Naive thymus-derived CD4-positive, alpha-beta T cell (primary cell): Measurements from ENCODE around the gene TSPYL4. TPM values are rescaled to one million over a fixed set of nuclear protein-coding genes. Genes with fewer than 3 reads are reported as not detected.

Experiments
- ATAC-seq: fragments of 150-1000 bp; cut with Tn5 transposase; 2 replicates; pipeline ENCODE4 v1.10.0; 2021; ENCODE audit warnings: mild to moderate bottlenecking, moderate library complexity
- CTCF ChIA-PET: fragments of 350-600 bp; sonication (Branson Sonifier 250); formaldehyde crosslinking; loops from one replicate; lab custom pipeline; 2021; ENCODE audit warnings: antibody characterized with exemption; lab: Charles Lee
- POLR2A ChIA-PET: fragments of 350-600 bp; sonication (Branson Sonifier 250); formaldehyde crosslinking; loops from one replicate; lab custom pipeline; 2021; ENCODE audit warnings: antibody characterized with exemption, inconsistent platforms; lab: Charles Lee
- DNase-seq, 9 donors: peaks; one replicate each; pipeline versions ENCODE4 v3.0.0 to v3.0.0-alpha.2; 2020 to 2022; ENCODE audit warnings: mixed read lengths in 1 of 9
- H3K27ac ChIP-seq: one replicate; pipeline ENCODE4 v1.7.0; 2013; ENCODE audit warnings: mild to moderate bottlenecking, low read depth, low read length, moderate library complexity
- H3K27me3 ChIP-seq, 2 donors: one replicate each; pipeline ENCODE4 v1.7.0; 2013; ENCODE audit warnings: low read length in 2 of 2, mild to moderate bottlenecking in 2 of 2, moderate library complexity in 2 of 2; ENCODE audit not compliant: control insufficient read depth in 2 of 2, insufficient read depth in 2 of 2
- H3K36me3 ChIP-seq, 3 experiments: 1 replicate in 2 of 3; 2 replicates in 1 of 3; pipeline ENCODE4 v1.7.0; 2013; ENCODE audit warnings: low read length in 3 of 3, mild to moderate bottlenecking in 3 of 3, moderate library complexity in 1 of 3; ENCODE audit not compliant: insufficient read depth in 3 of 3, control insufficient read depth in 2 of 3
- H3K4me1 ChIP-seq, 2 donors: one replicate each; pipeline ENCODE4 v1.7.0; 2013; ENCODE audit warnings: low read length in 2 of 2, mild to moderate bottlenecking in 2 of 2, moderate library complexity in 1 of 2; ENCODE audit not compliant: control insufficient read depth in 2 of 2, insufficient read depth in 2 of 2
- H3K4me3 ChIP-seq: 2 replicates; pipeline ENCODE4 v1.7.0; 2013; ENCODE audit warnings: mild to moderate bottlenecking, low read length
- H3K9me3 ChIP-seq, 3 experiments: 1 replicate in 2 of 3; 2 replicates in 1 of 3; pipeline ENCODE4 v1.7.0; 2013; ENCODE audit warnings: low read length in 3 of 3; ENCODE audit not compliant: control insufficient read depth in 2 of 3
- H3K27ac Mint-ChIP-seq, 9 donors: one replicate each; pipeline ENCODE4 v1.8.0; 2020 to 2022; ENCODE audit warnings: mixed read lengths in 9 of 9, mild to moderate bottlenecking in 8 of 9, moderate library complexity in 5 of 9, inconsistent platforms in 2 of 9
- H3K27me3 Mint-ChIP-seq, 5 donors: one replicate each; pipeline ENCODE4 v1.8.0; 2021 to 2022; ENCODE audit warnings: mixed read lengths in 5 of 5, mild to moderate bottlenecking in 1 of 5
- H3K36me3 Mint-ChIP-seq, 5 donors: one replicate each; pipeline ENCODE4 v1.8.0; 2020 to 2022; ENCODE audit warnings: mixed read lengths in 5 of 5, mild to moderate bottlenecking in 3 of 5, inconsistent platforms in 1 of 5
- H3K4me1 Mint-ChIP-seq, 7 donors: one replicate each; pipeline ENCODE4 v1.8.0; 2020 to 2022; ENCODE audit warnings: mixed read lengths in 7 of 7, mild to moderate bottlenecking in 3 of 7, inconsistent platforms in 1 of 7
- H3K4me3 Mint-ChIP-seq, 10 donors: one replicate each; pipeline ENCODE4 v1.8.0; 2020 to 2022; ENCODE audit warnings: mild to moderate bottlenecking in 10 of 10, mixed read lengths in 10 of 10, moderate library complexity in 6 of 10, inconsistent platforms in 2 of 10
- H3K9me3 Mint-ChIP-seq, 11 donors: one replicate each; pipeline ENCODE4 v1.8.0; 2020 to 2022; ENCODE audit warnings: mixed read lengths in 11 of 11, mild to moderate bottlenecking in 4 of 11, inconsistent platforms in 1 of 11, moderate library complexity in 1 of 11
- intact Hi-C, 2 donors: fragments of 100-400 bp; cut with micrococcal nuclease; formaldehyde crosslinking; loops; one replicate each; pipeline ENCODE4 v1.15.1; 2023
- polyA plus RNA-seq, 2 donors: library from polyadenylated mRNA; unstranded; fragments of 300-500 nt; fragmentation: Illumina TruSeq; gene quantifications; one replicate each; pipeline ENCODE4 v1.2.3, GENCODE V29; 2021
- total RNA-seq, 6 experiments: library from RNA in 5 of 6; stranded (reverse) in 5 of 6; gene quantifications; 1 replicate in 5 of 6; 2 replicates in 1 of 6; pipeline ENCODE4 v1.2.3 and lab custom pipeline; 2021 to 2026

TSPYL4 gene
- total and polyA plus RNA-seq, 7 experiments from 2014 or later: 9.7 to 58.2 (median 21.5) TPM

GRCh38 chr6:116248577-116248976, 5.3 kb downstream of the TSPYL4 start:
- Mint-ChIP-seq H3K27me3 (no peaks in the 10 kb centered on the region), H3K4me3 (peak overlapping the region in 1 of 10 donors; percentile 23), H3K9me3 (peaks cover 0 to 4% (median 0%) of the 10 kb centered on the region in 11 donors), H3K27ac (peak overlapping the region in 7 of 9 donors; percentile 9 to 48 (median 18)), H3K4me1 (peaks cover 10 to 45% (median 27%) of the 10 kb centered on the region in 7 donors), H3K36me3 (peaks cover 0 to 11% (median 4%) of the 10 kb centered on the region in 5 donors)
- ChIA-PET CTCF (no interaction called here), POLR2A (interaction anchor here (0.6 kb wide), 1 partner anchor 214 kb away, joined by 3 read pairs; no protein-coding TSS in a partner anchor)
- Histone ChIP-seq H3K4me3 (no peak overlapping the region), H3K27me3 (no peaks in the 10 kb centered on the region), H3K36me3 (no peaks in the 10 kb centered on the region), H3K9me3 (no peaks in the 10 kb centered on the region), H3K27ac (no peak overlapping the region), H3K4me1 (peaks cover 27 to 28% of the 10 kb centered on the region in 2 donors)
- intact Hi-C loops: no loop called here
- ATAC-seq (no peak), DNase-seq (no peak)

- Mint-ChIP-seq H3K27ac (peak overlapping the region in 3 of 9 donors; percentile 19 to 67 (median 64)), H3K27me3 (no peaks in the 10 kb centered on the region), H3K4me1 (peaks cover 10 to 41% (median 23%) of the 10 kb centered on the region in 7 donors), H3K4me3 (no peak overlapping the region), H3K36me3 (peaks cover 0 to 9% (median 4%) of the 10 kb centered on the region in 5 donors), H3K9me3 (peaks cover 0 to 4% (median 0%) of the 10 kb centered on the region in 11 donors)
- Histone ChIP-seq H3K27me3 (no peaks in the 10 kb centered on the region), H3K4me1 (peaks cover 17 to 19% of the 10 kb centered on the region in 2 donors), H3K27ac (no peak overlapping the region), H3K4me3 (no peak overlapping the region), H3K9me3 (no peaks in the 10 kb centered on the region), H3K36me3 (no peaks in the 10 kb centered on the region)
- ATAC-seq: no peak
- intact Hi-C loops: no loop called here
- DNase-seq: no peak
- CTCF ChIA-PET: interaction anchor here (1.0 kb wide), 1 partner anchor 22 kb away, joined by 4 read pairs; no protein-coding TSS in a partner anchor
- POLR2A ChIA-PET: interaction anchor here (0.7 to 1.2 kb wide), 2 partner anchors 23 to 32 kb away, joined by 3 to 4 read pairs; partner anchors contain the start of gene TSPYL1
These were observed 6.6 kb downstream of the TSPYL4 start for GRCh38 chr6:116247285-116247684.

- Histone ChIP-seq H3K4me3 (no peak overlapping the region), H3K9me3 (no peaks in the 10 kb centered on the region), H3K36me3 (no peaks in the 10 kb centered on the region), H3K4me1 (peaks cover 6 to 8% of the 10 kb centered on the region in 2 donors), H3K27ac (no peak overlapping the region), H3K27me3 (no peaks in the 10 kb centered on the region)
- Mint-ChIP-seq H3K27ac (peak overlapping the region in 2 of 9 donors; percentile 19 to 41), H3K36me3 (peaks cover 0 to 9% (median 3%) of the 10 kb centered on the region in 5 donors), H3K4me3 (no peak overlapping the region), H3K9me3 (peaks cover 0 to 3% (median 0%) of the 10 kb centered on the region in 11 donors), H3K27me3 (no peaks in the 10 kb centered on the region), H3K4me1 (peaks cover 10 to 29% (median 16%) of the 10 kb centered on the region in 7 donors)
- CTCF ChIA-PET: no interaction called here
- intact Hi-C loops: no loop called here
- POLR2A ChIA-PET: no interaction called here
- ATAC-seq (no peak), DNase-seq (no peak)
These were observed 7.8 kb downstream of the TSPYL4 start for GRCh38 chr6:116246089-116246488.

- no peak overlapping the region for H3K27ac ChIP-seq
- Mint-ChIP-seq H3K27me3 (no peaks in the 10 kb centered on the region), H3K36me3 (peaks cover 0 to 12% (median 3%) of the 10 kb centered on the region in 5 donors), H3K4me3 (no peak overlapping the region), H3K27ac (peak overlapping the region in 2 of 9 donors; percentile 7 to 25), H3K9me3 (no peaks in the 10 kb centered on the region), H3K4me1 (peaks cover 0 to 14% (median 10%) of the 10 kb centered on the region in 7 donors)
- no peak overlapping the region for H3K4me3 ChIP-seq
- no peaks in the 10 kb centered on the region for H3K4me1 ChIP-seq
- ATAC-seq (no peak), DNase-seq (no peak)
- CTCF ChIA-PET: no interaction called here
- H3K27me3 ChIP-seq: no peaks in the 10 kb centered on the region
- POLR2A ChIA-PET: interaction anchor here (0.9 kb wide), 1 partner anchor 9 kb away, joined by 3 read pairs; no protein-coding TSS in a partner anchor
- no peaks in the 10 kb centered on the region for H3K9me3 ChIP-seq
- intact Hi-C loops: no loop called here
- peaks cover 0 to 4% (median 0%) of the 10 kb centered on the region in 3 experiments for H3K36me3 ChIP-seq
These were observed 9.6 kb downstream of the TSPYL4 start for GRCh38 chr6:116244284-116244683.

DNA sequence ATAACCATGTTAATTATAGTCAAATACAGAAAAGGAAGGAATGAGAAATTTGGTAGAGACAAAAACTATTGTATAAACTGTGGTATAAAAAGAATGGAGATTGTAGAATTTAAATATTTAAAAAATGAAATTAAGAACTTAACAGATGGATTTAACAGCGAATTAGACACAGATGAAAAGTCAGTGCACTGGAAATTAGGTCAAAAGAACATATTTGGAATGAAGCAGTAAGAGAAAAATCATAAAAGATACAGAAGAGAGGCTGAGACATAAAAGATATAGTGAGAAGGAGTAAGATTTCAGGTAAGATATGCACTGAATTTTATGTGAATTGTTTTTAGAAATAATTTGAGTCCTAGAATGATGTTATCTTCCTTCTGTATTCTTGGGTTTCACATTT, 14.0 kb downstream of the TSPYL4 start:
- no peak overlapping the region for H3K27ac Mint-ChIP-seq
- H3K4me1 Mint-ChIP-seq: no peaks in the 10 kb centered on the region
- no peaks in the 10 kb centered on the region for H3K27me3 Mint-ChIP-seq

GRCh38 chr6:116239256-116239655, 14.6 kb downstream of the TSPYL4 start:
- peaks cover 0 to 20% (median 13%) of the 10 kb centered on the region in 5 donors for H3K36me3 Mint-ChIP-seq
- intact Hi-C loops: no loop called here
- POLR2A ChIA-PET: no interaction called here
- Histone ChIP-seq H3K4me1 (no peaks in the 10 kb centered on the region), H3K4me3 (no peak overlapping the region), H3K9me3 (no peaks in the 10 kb centered on the region), H3K36me3 (peaks cover 0 to 20% (median 5%) of the 10 kb centered on the region in 3 experiments), H3K27me3 (no peaks in the 10 kb centered on the region), H3K27ac (no peak overlapping the region)
- DNase-seq: no peak
- H3K4me3 Mint-ChIP-seq: no peak overlapping the region
- H3K27me3 Mint-ChIP-seq: no peaks in the 10 kb centered on the region
- peak overlapping the region in 1 of 9 donors; percentile 76 for H3K27ac Mint-ChIP-seq
- ATAC-seq: no peak
- CTCF ChIA-PET: no interaction called here
- H3K4me1 Mint-ChIP-seq: no peaks in the 10 kb centered on the region
- no peaks in the 10 kb centered on the region for H3K9me3 Mint-ChIP-seq

More for the DNA sequence above, 14.0 kb downstream of the TSPYL4 start:
- no peak overlapping the region for H3K4me3 ChIP-seq
- H3K4me1 ChIP-seq: no peaks in the 10 kb centered on the region
- no peaks in the 10 kb centered on the region for H3K9me3 ChIP-seq
- DNase-seq (no peak), ATAC-seq (no peak)
- Mint-ChIP-seq H3K4me3 (no peak overlapping the region), H3K36me3 (peaks cover 0 to 20% (median 13%) of the 10 kb centered on the region in 5 donors), H3K9me3 (no peaks in the 10 kb centered on the region)
- CTCF ChIA-PET: no interaction called here
- H3K36me3 ChIP-seq: peaks cover 0 to 20% (median 5%) of the 10 kb centered on the region in 3 experiments
- intact Hi-C loops: no loop called here
- H3K27ac ChIP-seq: no peak overlapping the region
- POLR2A ChIA-PET: no interaction called here
- no peaks in the 10 kb centered on the region for H3K27me3 ChIP-seq

GRCh38 chr6:116238083-116238482, 15.8 kb downstream of the TSPYL4 start:
- intact Hi-C loops: no loop called here
- peaks cover 0 to 20% (median 5%) of the 10 kb centered on the region in 3 experiments for H3K36me3 ChIP-seq
- no peak overlapping the region for H3K4me3 Mint-ChIP-seq
- no peaks in the 10 kb centered on the region for H3K9me3 Mint-ChIP-seq
- POLR2A ChIA-PET: no interaction called here
- H3K36me3 Mint-ChIP-seq: peaks cover 0 to 23% (median 13%) of the 10 kb centered on the region in 5 donors
- no peak overlapping the region for H3K27ac ChIP-seq
- no peak for DNase-seq
- H3K27me3 ChIP-seq: no peaks in the 10 kb centered on the region
- CTCF ChIA-PET: no interaction called here
- H3K27me3 Mint-ChIP-seq: no peaks in the 10 kb centered on the region
- H3K27ac Mint-ChIP-seq: peak overlapping the region in 1 of 9 donors; percentile 22
- H3K4me3 ChIP-seq: no peak overlapping the region
- H3K4me1 ChIP-seq: no peaks in the 10 kb centered on the region
- H3K9me3 ChIP-seq: no peaks in the 10 kb centered on the region
- no peak for ATAC-seq
- H3K4me1 Mint-ChIP-seq: no peaks in the 10 kb centered on the region
